GM21825 (cell line): Measurements from ENCODE around the gene NR6A1.
"Not testable (repeated sequence)": the region's sequence is repeated elsewhere in the genome, so short reads cannot be mapped to it uniquely, and the experiment has no call there.

Experiments
- ATAC-seq: cut with Tn5 transposase; IDR thresholded peaks from one replicate; pipeline ENCODE4 v1.9.1; 2021; ENCODE audit warnings: mild to moderate bottlenecking, moderate library complexity; ENCODE audit not compliant: unreplicated experiment

Gene NR6A1

DNA sequence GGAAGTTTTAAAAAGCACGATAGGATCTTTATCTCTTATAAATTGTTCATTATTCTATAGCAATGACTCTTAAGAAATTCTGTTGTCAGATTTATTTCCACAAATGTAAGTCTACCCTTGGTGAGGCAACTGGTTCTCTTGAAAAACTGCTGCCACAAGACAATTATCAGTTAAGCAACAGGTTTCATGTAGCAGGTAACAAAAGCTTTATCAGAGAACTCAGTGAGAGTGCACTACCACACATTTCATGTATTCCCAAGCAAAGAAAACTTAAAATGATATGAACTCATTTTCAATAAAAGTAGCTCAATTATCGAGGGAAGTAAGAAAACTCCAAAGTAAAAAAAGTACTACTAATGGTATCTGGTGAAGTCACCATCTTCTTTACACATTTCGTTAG is 9.4 kb downstream of the NR6A1 start:
- no peak for ATAC-seq

DNA sequence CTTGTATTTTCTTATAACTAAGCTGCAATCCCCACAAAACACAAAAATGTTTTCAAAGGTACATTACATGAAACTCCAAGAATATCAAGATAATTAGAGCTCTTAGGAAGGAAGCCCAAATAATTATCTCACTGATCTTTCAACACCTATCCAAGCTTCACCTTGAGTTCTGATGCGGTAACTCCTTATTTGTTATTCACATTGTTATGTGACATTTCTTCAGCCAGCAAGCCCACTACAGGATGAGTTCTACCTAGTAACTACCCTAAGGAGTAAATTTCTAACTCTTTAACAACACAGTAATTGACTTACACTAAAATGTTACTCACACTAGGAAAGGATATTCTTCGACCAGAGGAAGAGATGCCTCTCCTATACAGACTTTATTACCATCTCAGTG is 9.9 kb downstream of the NR6A1 start:
- ATAC-seq: no peak

DNA sequence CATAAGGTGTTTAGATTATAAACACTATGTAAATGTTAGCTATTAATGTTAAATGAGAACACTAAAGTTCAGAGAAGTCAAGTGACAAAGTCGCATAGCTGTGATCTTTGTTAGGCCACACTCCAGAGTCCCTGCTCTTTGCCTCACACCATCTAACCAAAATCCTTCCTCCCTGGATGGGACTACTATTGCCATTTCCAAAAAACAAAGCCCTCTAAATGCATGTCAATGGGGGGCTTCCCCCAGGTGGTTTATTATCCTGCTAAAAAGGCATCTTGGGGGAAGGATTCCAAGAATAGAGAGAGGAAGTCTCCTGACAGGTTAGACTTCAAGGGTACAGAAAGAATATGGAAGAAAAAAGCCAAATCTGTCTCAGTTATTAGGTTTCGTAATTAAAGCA is 10.4 kb downstream of the NR6A1 start:
- no peak for ATAC-seq

DNA sequence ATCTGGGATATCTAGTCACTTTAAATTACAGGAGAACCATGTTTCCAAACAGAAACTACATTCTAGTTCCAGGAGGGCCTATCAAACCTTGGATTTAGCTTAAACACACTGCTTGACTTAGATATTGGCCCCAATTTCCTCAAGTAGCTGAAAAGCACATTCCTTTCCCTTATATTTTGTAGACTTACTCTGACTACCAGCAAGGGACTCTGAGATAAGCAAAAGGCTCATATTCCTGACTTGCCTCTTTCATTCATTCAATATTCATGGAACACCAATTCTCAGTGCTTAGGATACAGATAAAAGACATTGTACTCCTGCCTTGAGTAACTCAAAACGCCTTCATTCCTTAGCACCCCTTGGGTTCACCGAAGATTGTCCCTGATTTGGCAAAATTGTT is 11.8 kb downstream of the NR6A1 start:
- ATAC-seq: no peak

DNA sequence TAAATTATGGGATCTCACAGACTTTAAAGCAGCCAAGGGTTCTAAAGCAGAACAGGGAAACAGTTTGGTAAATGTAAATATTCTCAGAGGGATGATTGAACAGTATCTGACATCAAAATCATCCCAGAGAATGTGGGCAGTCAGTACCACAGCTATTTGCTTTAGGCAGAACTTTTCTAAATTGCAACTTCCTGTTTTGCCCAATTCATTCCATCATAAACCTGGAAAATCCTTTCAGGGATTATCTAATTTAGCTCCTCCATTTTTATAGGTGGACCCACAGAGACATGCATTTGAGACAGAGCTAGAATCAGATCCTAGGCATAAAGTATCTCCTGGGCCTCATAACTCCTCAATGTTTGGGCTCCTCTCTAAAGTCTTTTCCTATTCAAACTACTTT is 12.4 kb downstream of the NR6A1 start:
- ATAC-seq: no peak

DNA sequence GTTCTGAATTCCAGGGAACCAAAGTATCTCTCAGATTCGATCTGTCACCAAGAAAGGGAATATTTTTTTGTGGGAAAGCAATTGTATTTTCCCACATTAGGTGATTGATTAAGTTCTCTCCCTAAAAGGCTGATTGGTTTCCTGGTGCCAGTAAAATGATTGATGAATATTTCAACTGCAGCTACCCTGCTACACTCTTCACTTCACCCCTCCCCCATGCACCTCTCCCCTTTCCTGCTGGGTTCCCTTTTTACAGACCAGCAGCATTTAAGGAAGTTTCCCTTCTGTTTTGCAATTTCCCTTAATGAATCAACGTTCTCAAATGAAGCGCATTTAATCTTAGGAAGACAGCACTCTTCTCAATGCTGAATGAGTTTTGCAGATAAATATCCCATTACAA is 13.1 kb downstream of the NR6A1 start:
- ATAC-seq: no peak

DNA sequence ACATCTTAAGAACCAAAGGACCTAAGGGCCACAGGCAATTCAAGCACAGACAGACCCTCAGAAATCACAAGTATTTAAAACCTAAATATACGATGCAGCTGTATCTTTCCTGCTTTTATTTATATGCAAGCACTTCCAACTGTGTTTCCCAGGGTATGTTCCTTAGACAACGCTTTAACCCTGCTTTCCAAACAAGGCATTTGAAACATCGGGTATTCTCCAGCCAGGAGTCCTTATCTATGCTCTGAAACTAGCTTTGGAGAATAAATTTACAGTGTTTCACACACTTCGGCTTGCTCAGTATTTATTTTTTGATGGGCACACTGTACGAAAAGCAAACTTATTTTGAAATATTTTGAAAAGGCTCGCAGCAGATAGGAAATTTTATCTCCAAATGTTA is 13.5 kb downstream of the NR6A1 start:
- ATAC-seq: no peak

DNA sequence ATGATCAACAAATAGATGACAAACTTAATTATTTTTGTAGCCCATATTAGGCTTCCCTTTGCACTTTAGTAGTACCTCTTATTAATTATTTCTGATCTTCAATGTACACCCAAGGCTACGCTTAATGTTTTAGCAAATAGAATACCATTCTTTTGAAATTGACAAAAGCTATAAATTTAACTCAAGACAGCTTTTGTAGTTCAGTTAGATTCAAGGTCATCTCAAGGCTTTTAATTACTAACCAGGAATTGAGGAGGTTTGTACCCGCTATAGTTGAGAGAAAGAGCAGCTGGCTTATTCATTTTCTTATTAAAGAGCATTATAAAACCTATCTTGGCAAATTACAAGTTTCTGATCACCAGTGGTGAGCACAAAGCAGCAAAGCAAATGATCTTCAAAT is 15.1 kb downstream of the NR6A1 start:
- ATAC-seq: no peak

DNA sequence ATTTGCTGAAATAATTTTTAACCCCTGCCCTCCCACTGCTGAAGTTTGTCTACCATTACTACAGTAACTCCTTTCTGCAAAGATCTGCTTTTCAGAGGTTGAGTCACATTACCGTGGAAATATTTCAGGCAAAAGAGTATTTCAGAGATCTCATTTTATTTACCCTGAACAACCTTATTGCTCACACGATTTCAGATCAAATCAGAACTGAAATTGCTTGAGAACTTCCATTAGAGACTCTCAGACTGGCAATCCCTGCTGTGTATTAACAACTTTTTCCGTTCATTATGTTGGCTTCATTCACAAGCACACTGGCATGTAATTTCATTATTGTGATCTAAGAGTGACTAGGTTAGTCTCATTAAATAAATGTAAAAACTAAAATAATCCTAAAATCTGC is 16.1 kb downstream of the NR6A1 start:
- ATAC-seq: no peak

DNA sequence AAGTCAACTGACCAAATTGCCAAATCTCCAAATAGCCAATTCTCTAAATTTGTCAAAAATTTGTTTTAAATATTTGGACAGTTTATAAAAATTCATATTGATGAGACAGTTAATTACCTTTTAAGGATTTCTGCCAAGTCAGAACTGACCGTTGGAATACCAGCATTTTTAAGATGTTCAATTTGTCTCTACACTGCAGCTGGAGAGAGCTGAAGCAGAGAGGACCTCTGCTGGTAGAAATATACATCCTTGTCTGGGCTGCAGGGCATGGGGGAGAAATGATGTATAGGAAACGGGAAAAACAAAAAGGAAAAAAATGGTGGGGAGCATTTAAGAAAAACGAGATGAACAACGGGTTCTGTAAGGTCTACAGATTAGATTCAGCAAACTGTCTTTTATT is 16.8 kb downstream of the NR6A1 start:
- ATAC-seq: no peak

DNA sequence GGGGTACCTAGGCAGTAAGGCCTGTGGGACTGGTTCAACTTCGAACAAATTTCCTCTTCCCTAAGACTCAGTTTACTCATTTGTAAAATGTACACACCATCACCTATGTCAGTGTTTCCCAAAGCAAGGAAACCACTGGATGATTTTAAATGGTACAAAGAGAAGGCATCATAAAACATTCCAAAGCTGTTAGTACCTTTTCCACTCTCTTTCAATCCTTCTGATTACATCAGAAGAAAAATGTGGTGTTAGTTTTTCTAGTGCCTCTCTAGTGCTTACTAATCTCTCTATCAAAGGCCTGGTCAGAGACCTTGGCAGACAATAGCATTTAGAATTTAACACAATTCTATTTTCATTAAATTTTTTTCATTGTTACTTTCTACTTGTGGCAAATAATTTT is 18.1 kb downstream of the NR6A1 start:
- no peak for ATAC-seq

DNA sequence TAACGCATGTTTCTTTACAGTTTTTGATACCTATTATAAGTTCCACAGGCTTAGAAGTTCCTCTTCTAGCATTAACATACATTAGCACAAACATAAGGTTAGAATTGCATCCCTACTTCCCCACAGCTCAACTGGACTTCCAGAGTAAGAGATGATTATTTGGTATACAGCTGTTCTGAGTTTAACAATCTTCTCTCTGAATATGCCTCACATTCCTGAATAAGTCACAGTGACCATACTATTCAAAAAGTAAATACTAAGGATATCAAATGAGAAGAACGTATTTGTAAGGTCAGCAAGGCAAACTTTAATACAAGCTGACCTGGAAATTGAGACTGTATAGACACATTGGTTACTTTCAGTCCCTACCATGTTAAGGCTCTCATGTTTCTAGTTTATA is 21.3 kb downstream of the NR6A1 start:
- no peak for ATAC-seq

DNA sequence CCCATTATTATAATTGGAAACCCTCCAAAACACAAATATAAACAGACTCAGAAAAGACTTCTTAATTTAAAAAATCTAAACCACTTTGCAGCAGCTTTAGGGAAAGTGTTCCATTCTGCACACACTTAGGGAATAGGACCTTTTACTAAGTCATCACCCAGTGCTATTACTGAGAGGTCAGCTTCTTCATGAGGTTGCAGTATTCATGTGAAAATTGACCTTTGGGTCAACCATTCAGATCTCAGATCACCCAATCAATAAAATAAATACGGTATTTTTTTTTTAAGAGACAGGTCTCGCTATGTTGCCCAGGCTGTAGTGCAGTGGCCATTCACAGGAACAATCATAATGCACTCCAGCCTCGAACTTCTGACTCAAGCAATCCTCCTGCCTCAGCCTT is 21.8 kb downstream of the NR6A1 start:
- no peak for ATAC-seq

DNA sequence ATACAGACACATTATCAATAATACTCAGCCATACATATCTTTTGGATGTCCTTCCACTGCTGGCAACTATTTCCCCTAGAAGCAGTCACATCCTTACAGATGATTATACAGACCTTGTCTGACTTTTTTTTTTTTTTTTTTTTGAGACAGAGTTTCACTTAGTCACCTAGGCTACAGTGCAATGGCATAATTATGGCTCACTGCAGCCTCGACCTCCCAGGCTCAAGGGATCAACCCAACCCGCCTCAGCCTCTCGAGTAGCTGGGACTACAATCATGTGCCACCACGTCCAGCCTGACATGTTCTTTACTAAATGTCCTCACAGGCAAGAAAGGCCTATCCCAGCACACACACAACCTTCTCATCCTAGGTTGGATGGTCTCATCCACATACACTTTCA is 24.0 kb downstream of the NR6A1 start:
- ATAC-seq: no peak

DNA sequence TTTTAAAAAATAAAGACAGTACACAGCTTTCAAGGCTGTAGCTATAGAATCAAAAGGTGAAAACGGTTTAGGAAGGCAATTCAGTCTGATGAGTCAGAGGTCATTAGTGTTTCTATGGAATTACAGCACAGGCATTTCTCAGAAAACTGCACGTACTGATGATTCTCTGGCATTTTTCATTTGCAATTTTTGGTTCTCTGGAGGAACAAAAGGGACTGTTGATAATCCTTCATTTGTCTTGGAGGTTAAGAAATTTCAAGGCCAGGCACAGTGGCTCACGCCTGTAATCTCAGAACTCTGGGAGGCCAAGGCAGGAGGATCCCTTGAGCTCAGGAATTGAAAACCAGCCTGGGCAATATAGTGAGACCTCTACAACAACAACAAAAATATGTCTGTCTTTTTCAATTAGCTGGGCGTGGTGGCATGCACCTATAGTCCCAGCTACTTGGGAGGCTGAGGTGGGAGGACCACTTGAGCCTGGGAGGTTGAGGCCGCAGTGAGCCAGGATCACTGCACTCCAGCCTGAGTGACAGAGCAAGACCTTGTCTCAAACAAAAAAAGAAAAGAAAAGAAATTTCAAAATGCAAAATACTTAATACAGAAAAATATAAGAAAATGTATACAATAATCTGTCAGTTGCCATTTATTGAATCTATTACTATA is 27.3 kb downstream of the NR6A1 start:
- ATAC-seq: no peak

DNA sequence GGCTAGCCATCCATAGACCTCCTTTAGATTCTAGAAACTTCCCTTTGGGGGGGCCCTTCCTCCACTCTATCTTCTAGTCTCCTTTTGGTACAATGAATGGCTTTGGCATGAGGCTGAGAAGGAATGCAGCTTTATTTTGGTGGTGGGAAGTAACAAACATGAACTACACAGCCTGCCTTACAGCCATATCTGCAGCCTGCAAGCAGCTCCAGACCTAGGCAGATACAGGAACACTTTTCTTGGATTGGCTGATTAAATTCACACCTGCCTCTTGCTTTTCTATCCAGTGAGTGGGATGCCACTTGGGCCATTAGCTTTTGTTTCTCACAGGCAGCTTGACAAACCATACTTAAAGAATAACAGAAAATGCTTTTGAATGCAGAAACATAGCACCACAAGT is 28.2 kb downstream of the NR6A1 start:
- ATAC-seq: no peak

DNA sequence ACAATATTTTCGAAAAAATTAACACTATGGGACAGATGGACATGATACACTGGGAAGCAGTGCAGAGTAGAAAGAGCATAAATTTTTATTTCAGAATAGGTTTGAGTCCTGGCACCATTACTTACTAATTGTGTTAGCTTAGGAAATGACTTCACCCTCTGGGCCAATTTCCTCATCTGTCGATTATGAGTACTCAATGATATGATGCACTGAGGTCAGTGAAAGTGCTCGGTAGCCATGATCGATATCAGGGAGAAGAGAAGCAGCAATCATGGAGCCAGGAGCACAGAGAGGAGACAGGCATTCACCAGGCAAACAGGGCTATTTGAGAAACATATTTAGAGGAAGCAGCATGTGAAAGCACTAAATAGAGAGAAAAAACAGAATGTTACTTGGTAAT is 29.4 kb downstream of the NR6A1 start:
- ATAC-seq: no peak

DNA sequence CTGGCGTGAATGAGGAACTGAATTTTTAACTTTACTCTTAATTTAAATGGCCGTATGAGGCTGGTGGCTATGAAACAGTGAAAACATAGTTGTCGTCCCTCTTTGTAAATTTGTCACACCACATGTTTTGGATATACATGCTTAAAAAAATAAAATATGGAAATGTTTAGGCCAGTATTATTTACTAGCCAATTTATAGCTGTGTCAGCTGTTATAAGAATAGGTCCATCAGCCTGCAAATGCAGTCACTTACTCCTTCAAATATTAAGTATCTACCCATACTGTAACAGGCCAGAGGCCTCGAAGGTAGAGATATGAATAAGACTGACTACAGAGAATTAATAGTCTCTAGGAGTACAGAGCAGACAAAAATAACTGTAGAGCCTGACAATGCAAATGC is 30.0 kb downstream of the NR6A1 start:
- no peak for ATAC-seq

DNA sequence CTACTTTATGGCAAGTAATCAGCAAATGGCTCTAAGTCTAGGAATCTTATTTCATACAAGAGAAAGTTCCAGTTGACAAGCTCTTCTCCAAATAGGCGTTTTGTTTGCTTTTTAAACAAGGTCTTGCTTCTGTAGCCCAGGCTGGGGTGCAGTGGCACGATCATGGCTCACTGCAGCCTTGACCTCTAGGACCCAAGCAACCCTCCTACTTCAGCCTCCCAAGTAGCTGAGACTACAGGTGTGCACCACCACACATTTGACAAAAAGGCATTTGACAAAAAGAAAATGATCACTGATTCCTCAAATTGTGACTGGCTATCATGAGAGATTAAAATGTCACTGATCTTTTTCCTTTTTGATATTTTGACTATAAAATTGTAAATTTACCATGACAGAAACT is 31.8 kb downstream of the NR6A1 start:
- ATAC-seq: no peak

DNA sequence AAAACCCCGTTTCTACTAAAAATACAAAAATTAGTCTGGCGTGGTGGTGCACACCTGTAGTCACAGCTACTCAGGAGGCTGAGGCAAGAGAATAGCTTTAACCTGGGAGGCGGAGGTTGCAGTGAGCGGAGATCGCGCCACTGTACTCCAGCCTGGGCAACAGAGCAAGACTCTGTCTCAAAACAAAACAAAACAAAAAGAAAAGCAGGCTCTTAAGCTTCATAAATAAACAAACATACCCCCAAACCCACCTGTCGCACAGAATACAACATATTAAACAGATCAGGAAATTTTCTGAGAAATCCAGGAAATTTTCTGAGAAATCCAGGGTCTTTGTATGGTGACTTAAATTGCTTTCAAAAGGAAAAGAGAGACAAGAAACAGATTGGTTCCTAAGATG is 33.0 kb downstream of the NR6A1 start:
- not testable (repeated sequence) for ATAC-seq

DNA sequence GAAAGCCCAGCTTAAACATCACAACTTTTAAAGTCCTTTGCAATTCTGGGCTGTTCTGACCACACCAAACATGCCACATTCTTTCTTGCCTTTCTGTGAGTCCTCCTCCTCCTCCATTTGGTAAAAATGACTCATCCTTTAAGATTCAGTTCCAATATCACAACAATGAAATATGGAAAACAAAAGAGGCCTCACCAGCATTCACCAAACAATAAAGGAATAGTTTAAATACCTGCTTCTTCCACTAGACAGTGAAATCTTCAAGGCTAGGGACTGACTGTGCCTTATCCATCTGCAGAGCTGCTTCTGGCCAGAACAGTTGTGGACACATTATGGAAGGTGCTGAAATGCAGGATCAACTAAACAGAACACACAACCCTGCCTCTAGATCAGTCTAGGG is 36.0 kb downstream of the NR6A1 start:
- no peak for ATAC-seq

DNA sequence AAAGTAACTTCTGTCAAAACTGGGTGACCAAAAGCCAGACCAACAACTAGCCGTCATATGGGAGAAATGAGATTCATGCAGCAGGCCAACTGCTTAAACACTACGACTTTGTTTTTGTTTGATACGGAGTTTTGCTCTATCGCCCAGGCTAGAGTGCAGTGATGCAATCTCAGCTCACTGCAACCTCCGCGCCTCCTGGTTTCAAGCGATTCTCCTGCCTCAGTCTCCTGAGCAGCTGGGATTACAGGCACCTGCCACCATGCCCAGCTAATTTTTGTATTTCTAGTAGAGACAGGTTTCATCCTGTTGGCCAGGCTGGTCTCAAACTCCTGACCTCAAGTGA is 36.4 kb downstream of the NR6A1 start:
- not testable (repeated sequence) for ATAC-seq

DNA sequence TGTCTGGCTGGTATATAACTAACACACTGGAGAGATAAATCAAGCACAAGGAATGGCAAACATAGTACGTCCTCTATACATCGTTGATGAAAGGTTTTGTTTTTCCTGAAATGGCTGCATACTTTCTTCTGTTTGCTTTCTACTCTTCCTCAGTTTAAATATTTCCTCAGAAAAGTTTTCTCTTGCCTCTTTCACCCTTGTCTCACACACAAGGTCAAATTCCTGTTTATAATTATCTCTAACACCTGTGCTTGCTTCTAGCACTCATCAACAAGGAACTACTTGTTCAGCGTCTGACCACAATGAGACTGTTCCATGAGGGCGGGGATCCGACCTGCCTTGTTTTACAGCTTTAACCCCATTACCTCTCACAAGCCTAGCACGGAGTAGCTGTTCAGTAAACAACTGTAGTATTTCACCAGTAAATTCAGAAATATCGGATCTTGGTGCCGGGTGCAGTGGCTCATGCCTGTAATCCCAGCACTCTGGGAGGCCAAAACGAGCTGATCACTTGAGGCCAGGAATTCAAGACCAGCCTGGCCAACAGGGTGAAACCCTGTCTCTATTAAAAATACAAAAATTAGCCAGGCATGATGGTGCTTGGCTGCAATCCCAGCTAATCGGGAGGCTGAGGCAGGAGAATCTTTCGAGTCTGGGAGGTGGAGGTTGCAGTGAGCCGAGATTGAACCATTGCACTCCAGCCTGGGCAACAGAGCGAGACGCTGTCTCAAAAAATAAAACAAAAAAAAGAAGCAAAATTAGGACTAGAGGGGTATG is 37.0 kb downstream of the NR6A1 start:
- ATAC-seq: no peak
